ENCODE results near the gene NIBAN1. TPM values are rescaled to one million over a fixed set of nuclear protein-coding genes. Genes with fewer than 3 reads are reported as not detected.

Gene NIBAN1
- total RNA-seq, 1 donor from 2014 or later = 11.0 TPM

DNA sequence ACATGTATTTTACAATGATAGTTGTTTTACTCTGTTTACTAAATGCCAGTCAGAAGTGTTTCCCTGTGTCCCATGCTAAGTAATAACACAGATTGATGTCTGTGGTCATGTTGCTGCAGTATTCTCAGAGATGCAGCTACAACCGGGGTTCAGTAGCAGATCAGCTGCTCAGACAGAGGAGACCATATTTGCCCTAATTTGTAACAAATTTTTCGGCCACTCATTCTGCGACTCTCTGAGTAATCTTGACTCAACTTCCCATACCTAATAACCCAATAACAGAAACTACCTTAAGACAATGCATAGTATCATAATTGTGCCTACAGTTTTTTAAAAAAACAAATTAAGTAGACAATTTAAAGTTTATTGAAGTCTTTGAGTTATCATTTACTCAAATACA is 32.6 kb downstream of the NIBAN1 start:
- no peaks in the 10 kb centered on the region for H3K4me1 Mint-ChIP-seq (ENCODE audit: low read depth)
- H3K27ac Mint-ChIP-seq = no peak overlapping the region
- H3K27me3 Mint-ChIP-seq = peaks cover 5% of the 10 kb centered on the region
- no peak for DNase-seq (ENCODE audit: low spot score, unreplicated experiment)
- H3K4me3 Mint-ChIP-seq (ENCODE audit: low read depth) = no peak overlapping the region
- no peaks in the 10 kb centered on the region for H3K9me3 Mint-ChIP-seq (ENCODE audit: low read depth)
- peaks cover 3% of the 10 kb centered on the region for H3K36me3 Mint-ChIP-seq (ENCODE audit: insufficient read depth)
- TF ChIP-seq, protein P1, sequence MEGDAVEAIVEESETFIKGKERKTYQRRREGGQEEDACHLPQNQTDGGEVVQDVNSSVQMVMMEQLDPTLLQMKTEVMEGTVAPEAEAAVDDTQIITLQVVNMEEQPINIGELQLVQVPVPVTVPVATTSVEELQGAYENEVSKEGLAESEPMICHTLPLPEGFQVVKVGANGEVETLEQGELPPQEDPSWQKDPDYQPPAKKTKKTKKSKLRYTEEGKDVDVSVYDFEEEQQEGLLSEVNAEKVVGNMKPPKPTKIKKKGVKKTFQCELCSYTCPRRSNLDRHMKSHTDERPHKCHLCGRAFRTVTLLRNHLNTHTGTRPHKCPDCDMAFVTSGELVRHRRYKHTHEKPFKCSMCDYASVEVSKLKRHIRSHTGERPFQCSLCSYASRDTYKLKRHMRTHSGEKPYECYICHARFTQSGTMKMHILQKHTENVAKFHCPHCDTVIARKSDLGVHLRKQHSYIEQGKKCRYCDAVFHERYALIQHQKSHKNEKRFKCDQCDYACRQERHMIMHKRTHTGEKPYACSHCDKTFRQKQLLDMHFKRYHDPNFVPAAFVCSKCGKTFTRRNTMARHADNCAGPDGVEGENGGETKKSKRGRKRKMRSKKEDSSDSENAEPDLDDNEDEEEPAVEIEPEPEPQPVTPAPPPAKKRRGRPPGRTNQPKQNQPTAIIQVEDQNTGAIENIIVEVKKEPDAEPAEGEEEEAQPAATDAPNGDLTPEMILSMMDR (IDR thresholded peaks at IDR 0.05; ENCODE audit: unreplicated experiment) = no peak

DNA sequence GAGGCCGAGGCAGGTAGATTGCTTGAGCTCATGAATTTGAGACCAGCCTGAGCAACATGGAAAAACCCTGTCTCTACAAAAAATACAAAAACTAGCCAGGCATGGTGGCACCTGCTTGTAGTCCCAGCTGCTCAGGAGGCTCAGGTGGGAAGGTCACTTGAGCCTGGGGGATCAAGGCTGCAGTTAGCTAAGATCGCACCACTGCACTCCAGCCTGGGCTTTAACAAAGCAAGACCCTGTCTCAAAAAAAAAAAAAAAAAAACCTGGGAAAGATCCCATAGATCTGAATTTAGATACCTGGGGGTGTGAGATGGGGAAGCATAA is 32.9 kb downstream of the NIBAN1 start:
- Mint-ChIP-seq H3K27ac (no peak overlapping the region), H3K36me3 (ENCODE audit: insufficient read depth) (peaks cover 3% of the 10 kb centered on the region), H3K27me3 (peaks cover 5% of the 10 kb centered on the region), H3K4me1 (ENCODE audit: low read depth) (no peaks in the 10 kb centered on the region), H3K4me3 (ENCODE audit: low read depth) (no peak overlapping the region), H3K9me3 (ENCODE audit: low read depth) (no peaks in the 10 kb centered on the region)
- DNase-seq (ENCODE audit: low spot score, unreplicated experiment) = no peak
- TF ChIP-seq, protein P1 (IDR thresholded peaks at IDR 0.05; ENCODE audit: unreplicated experiment) = no peak

DNA sequence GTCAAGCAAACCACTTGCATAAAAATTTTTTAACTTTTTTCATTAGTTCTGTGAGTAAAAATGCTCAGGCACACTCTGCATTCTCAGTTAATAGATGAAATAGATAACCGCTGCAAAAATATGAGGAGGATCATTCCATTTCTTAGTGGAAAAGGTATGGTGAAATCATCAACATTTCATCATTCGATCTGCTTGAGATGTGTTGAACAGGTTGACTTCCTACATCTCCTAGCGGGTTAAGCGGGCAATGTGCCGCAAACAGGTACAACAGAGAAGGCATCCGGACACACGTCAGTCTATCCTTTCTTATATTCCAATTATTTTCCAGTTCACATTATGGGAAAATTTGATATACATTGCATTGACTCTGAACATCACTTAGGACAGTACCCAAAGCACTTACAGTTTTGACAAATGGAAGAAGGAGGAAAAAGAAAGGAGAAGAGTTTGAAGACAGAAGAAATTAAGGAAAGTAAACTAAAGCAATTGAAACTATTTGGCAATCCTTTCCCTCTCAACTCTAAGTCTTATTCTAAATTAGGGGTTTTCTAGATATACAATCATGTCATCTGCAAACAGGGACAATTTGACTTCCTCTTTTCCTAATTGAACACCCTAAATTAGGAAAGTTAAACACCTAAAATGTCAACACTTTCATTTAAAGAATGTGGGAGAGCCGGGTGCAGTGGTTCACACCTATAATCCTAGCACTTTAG is 33.5 kb downstream of the NIBAN1 start:
- H3K27ac Mint-ChIP-seq = no peak overlapping the region
- TF ChIP-seq, protein P1 (IDR thresholded peaks at IDR 0.05; ENCODE audit: unreplicated experiment) = no peak

DNA sequence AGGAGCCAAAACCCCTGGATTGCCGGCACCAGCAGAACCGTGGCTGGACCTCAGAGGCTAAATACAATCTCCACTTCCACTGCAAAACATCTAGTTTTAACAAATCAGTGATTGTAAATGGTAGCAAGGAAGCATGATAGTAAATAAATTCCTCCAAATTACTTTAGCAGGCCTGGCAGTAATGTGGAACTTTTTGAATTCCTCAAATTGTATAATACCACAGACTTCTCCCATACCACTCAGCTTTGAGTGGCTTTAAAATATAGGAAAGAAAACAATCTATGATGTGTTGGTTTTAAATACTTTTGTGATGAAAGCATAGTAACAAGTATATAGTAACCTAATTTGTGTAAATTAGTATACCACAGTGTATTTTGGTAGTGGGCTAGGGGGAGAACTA is 34.1 kb downstream of the NIBAN1 start:
- H3K36me3 Mint-ChIP-seq (ENCODE audit: insufficient read depth) = peaks cover 1% of the 10 kb centered on the region
- no peak overlapping the region for H3K27ac Mint-ChIP-seq
- no peaks in the 10 kb centered on the region for H3K9me3 Mint-ChIP-seq (ENCODE audit: low read depth)
- no peaks in the 10 kb centered on the region for H3K4me1 Mint-ChIP-seq (ENCODE audit: low read depth)
- TF ChIP-seq, protein P1 (IDR thresholded peaks at IDR 0.05; ENCODE audit: unreplicated experiment) = no peak
- DNase-seq (ENCODE audit: low spot score, unreplicated experiment) = no peak
- H3K4me3 Mint-ChIP-seq (ENCODE audit: low read depth) = no peak overlapping the region
- H3K27me3 Mint-ChIP-seq = peaks cover 5% of the 10 kb centered on the region

More for the DNA sequence above, 33.5 kb downstream of the NIBAN1 start:
- H3K27me3 Mint-ChIP-seq = peaks cover 5% of the 10 kb centered on the region
- no peaks in the 10 kb centered on the region for H3K9me3 Mint-ChIP-seq (ENCODE audit: low read depth)
- H3K4me3 Mint-ChIP-seq (ENCODE audit: low read depth) = no peak overlapping the region
- H3K4me1 Mint-ChIP-seq (ENCODE audit: low read depth) = no peaks in the 10 kb centered on the region
- peaks cover 1% of the 10 kb centered on the region for H3K36me3 Mint-ChIP-seq (ENCODE audit: insufficient read depth)
- no peak for DNase-seq (ENCODE audit: low spot score, unreplicated experiment)

DNA sequence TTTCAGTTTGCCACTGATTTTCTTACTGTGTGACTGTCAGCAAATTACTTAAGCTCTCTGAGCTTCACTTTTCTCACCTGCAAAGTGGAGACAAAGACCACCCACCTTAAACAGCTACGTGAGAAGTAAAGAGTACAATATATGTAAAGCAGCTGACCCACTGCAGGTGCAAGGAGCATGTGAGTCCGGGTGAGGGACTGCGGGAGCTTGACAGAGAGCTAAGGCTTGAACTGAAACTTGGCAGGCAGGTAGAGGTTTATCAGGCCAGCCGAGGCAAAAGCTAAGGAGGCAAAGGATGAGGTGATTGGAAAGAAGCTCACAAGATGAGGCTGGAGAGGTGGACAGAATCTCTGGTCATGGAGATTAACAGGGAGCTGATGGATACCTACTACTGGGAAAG is 36.6 kb downstream of the NIBAN1 start:
- TF ChIP-seq, protein P1 (IDR thresholded peaks at IDR 0.05; ENCODE audit: unreplicated experiment) = no peak
- no peaks in the 10 kb centered on the region for H3K4me1 Mint-ChIP-seq (ENCODE audit: low read depth)
- no peak overlapping the region for H3K27ac Mint-ChIP-seq

More for the DNA sequence above, 36.6 kb downstream of the NIBAN1 start:
- Mint-ChIP-seq H3K9me3 (ENCODE audit: low read depth) (peaks cover 5% of the 10 kb centered on the region), H3K4me3 (ENCODE audit: low read depth) (no peak overlapping the region), H3K36me3 (ENCODE audit: insufficient read depth) (peaks cover 2% of the 10 kb centered on the region), H3K27me3 (peaks cover 5% of the 10 kb centered on the region)
- DNase-seq (ENCODE audit: low spot score, unreplicated experiment) = no peak

Measured in progenitor cell of endocrine pancreas (in vitro differentiated cells).